K562 (cell line): Measurements from ENCODE around the gene TRIM25. TPM values are rescaled to one million over a fixed set of nuclear protein-coding genes. Genes with fewer than 3 reads are reported as not detected.
A peak's percentile ranks its signal among the peaks of the same experiment; 100 is the strongest.

Source experiments
- C11orf30 ChIP-seq: fragments of 450-650 bp; IDR thresholded peaks from 2 replicates; pipeline ENCODE4 v1.6.1; 2016; ENCODE audit warnings: low read depth, mild to moderate bottlenecking
- HDGF ChIP-seq: fragments of 450-650 bp; IDR thresholded peaks from 2 replicates; pipeline ENCODE4 v1.6.1; 2016
- KLF10 ChIP-seq: fragments of 250-450 bp; sonication (Bioruptor Pico); IDR thresholded peaks from 2 replicates; pipeline ENCODE4 v1.6.1; 2021; ENCODE audit warnings: matching md5 sums
- NR2C1 ChIP-seq, 2 experiments: fragments of 450-650 bp; IDR thresholded peaks; 2 replicates each; pipeline ENCODE4 v1.6.1; 2017; ENCODE audit warnings: mild to moderate bottlenecking in 2 of 2, antibody characterized with exemption in 1 of 2, inconsistent platforms in 1 of 2, missing compliant biosample characterization in 1 of 2, missing genetic modification characterization in 1 of 2
- POLR2B ChIP-seq: fragments of 450-650 bp; IDR thresholded peaks from 2 replicates; pipeline ENCODE4 v1.6.1; 2018; ENCODE audit warnings: low read depth; ENCODE audit not compliant: partially characterized antibody
- ZBED1 ChIP-seq: IDR thresholded peaks from 2 replicates; pipeline ENCODE4 v1.6.1; 2014
- ZNF408 ChIP-seq: fragments of 250-450 bp; sonication (Bioruptor Pico); IDR thresholded peaks from 2 replicates; pipeline ENCODE4 v1.4.0; 2020; ENCODE audit warnings: low read depth, mild to moderate bottlenecking, moderate library complexity
- polyA plus RNA-seq, 8 experiments: library from polyadenylated mRNA; depleted of rRNA in 4 of 8; stranded (reverse) in 5 of 8; unstranded in 3 of 8; fragments of >200 nt; fragmentation: Nextera tagmentation in 2 of 8; fragmentation: Illumina TruSeq in 1 of 8; extraction: Ambion mirVana in 2 of 8; extraction: Trizol in 1 of 8; gene quantifications; 2 replicates each; pipeline versions ENCODE4 v1.2.1 to v1.2.3, GENCODE V29; 2011 to 2014; ENCODE audit warnings: inconsistent platforms in 1 of 8, missing spikeins in 1 of 8
- total RNA-seq, 7 experiments: library from RNA; depleted of rRNA in 6 of 7; stranded (reverse); fragments of >200 nt in 6 of 7; fragmentation: Illumina TruSeq in 2 of 7; extraction: Trizol in 2 of 7; gene quantifications; 2 replicates each; pipeline versions ENCODE4 v1.2.1 to v1.2.3, GENCODE V29; 2011 to 2021; ENCODE audit warnings: low replicate concordance in 1 of 7
- TF ChIP-seq, protein P1 (sequence below): fragments of 450-650 bp; conservative IDR thresholded peaks from 2 replicates; pipeline ENCODE4 v1.6.1; 2016; ENCODE audit warnings: missing genetic modification characterization, low read depth, mild to moderate bottlenecking, control low read depth, missing compliant biosample characterization
- TF ChIP-seq, protein P2 (sequence below): sonication (generic); formaldehyde crosslinking; IDR thresholded peaks from 2 replicates; pipeline ENCODE4 v1.8.0; 2022; ENCODE audit warnings: mild to moderate bottlenecking, missing genetic modification reagents
- TF ChIP-seq, protein P3 (sequence below): sonication (generic); formaldehyde crosslinking; IDR thresholded peaks from 2 replicates; pipeline ENCODE4 v1.8.1; 2022; ENCODE audit warnings: missing genetic modification reagents
- TF ChIP-seq, protein P4 (sequence below): fragments of 450-650 bp; formaldehyde crosslinking; IDR thresholded peaks from 2 replicates; pipeline ENCODE4 v1.4.0; 2020; ENCODE audit warnings: mild to moderate bottlenecking, moderate library complexity
- TF ChIP-seq, protein P5 (sequence below): conservative IDR thresholded peaks from 2 replicates; pipeline ENCODE4 v1.6.1; 2011; ENCODE audit warnings: low read depth, mild to moderate bottlenecking, low read length; ENCODE audit not compliant: control insufficient read depth

Gene TRIM25
- total and polyA plus RNA-seq, 9 of the 15 experiments (the other 6 are each of a cell fraction or from before 2014, with no cell fraction given) = 5.9 to 49.5 (median 24.5) TPM

DNA sequence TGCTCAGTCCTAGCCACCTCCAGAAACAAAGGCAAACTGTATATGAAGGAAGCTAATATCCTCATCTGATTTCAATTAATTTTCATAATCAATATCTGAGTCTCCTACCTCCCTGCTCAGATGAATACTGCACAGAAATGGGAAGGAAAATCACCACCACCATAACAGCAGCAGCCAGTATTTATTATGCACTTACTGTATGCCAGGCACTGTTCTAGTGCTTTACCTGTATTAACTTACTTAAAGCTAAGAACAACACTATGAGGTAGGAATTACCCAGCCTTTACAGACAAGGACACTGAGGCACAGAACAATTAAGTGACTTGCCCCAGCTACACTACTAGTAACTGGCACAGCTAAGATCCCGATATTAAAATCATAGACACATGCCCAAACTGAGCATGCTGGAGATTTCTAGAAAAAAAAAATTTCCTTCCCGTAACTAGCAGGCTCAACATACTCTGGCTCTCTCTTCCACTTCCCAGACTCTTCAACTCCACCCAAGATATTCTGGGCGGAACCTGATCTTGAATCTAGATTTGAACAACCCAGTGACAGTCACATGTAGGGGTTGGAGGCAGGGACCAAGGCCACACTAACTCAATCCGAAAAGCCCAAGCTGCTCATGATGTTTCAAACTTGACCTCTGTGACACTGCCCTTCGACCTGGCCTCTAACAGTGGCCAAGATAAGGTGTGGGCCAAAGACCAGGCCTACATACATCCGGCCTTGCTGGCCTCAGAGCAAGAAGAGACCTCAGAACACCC lies 3.9 kb downstream of the TRIM25 start (continued):
- TF ChIP-seq, protein P1, sequence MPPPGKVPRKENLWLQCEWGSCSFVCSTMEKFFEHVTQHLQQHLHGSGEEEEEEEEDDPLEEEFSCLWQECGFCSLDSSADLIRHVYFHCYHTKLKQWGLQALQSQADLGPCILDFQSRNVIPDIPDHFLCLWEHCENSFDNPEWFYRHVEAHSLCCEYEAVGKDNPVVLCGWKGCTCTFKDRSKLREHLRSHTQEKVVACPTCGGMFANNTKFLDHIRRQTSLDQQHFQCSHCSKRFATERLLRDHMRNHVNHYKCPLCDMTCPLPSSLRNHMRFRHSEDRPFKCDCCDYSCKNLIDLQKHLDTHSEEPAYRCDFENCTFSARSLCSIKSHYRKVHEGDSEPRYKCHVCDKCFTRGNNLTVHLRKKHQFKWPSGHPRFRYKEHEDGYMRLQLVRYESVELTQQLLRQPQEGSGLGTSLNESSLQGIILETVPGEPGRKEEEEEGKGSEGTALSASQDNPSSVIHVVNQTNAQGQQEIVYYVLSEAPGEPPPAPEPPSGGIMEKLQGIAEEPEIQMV (tag) = no peak
- no peak for TF ChIP-seq HDGF
- TF ChIP-seq NR2C1 (IDR thresholded peaks at IDR 0.05) = peak; percentile 95
- peak; percentile 98 for TF ChIP-seq NR2C1 (tag; IDR thresholded peaks at IDR 0.05)
- TF ChIP-seq ZNF408 (CRISPR knock-in tag) = no peak
- TF ChIP-seq, protein P2, sequence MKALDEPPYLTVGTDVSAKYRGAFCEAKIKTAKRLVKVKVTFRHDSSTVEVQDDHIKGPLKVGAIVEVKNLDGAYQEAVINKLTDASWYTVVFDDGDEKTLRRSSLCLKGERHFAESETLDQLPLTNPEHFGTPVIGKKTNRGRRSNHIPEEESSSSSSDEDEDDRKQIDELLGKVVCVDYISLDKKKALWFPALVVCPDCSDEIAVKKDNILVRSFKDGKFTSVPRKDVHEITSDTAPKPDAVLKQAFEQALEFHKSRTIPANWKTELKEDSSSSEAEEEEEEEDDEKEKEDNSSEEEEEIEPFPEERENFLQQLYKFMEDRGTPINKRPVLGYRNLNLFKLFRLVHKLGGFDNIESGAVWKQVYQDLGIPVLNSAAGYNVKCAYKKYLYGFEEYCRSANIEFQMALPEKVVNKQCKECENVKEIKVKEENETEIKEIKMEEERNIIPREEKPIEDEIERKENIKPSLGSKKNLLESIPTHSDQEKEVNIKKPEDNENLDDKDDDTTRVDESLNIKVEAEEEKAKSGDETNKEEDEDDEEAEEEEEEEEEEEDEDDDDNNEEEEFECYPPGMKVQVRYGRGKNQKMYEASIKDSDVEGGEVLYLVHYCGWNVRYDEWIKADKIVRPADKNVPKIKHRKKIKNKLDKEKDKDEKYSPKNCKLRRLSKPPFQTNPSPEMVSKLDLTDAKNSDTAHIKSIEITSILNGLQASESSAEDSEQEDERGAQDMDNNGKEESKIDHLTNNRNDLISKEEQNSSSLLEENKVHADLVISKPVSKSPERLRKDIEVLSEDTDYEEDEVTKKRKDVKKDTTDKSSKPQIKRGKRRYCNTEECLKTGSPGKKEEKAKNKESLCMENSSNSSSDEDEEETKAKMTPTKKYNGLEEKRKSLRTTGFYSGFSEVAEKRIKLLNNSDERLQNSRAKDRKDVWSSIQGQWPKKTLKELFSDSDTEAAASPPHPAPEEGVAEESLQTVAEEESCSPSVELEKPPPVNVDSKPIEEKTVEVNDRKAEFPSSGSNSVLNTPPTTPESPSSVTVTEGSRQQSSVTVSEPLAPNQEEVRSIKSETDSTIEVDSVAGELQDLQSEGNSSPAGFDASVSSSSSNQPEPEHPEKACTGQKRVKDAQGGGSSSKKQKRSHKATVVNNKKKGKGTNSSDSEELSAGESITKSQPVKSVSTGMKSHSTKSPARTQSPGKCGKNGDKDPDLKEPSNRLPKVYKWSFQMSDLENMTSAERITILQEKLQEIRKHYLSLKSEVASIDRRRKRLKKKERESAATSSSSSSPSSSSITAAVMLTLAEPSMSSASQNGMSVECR (CRISPR knock-in tag) = no peak
- no peak for TF ChIP-seq POLR2B
- TF ChIP-seq KLF10 (CRISPR knock-in tag) = no peak
- TF ChIP-seq, protein P3, sequence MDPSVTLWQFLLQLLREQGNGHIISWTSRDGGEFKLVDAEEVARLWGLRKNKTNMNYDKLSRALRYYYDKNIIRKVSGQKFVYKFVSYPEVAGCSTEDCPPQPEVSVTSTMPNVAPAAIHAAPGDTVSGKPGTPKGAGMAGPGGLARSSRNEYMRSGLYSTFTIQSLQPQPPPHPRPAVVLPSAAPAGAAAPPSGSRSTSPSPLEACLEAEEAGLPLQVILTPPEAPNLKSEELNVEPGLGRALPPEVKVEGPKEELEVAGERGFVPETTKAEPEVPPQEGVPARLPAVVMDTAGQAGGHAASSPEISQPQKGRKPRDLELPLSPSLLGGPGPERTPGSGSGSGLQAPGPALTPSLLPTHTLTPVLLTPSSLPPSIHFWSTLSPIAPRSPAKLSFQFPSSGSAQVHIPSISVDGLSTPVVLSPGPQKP (CRISPR knock-in tag) = no peak
- TF ChIP-seq, protein P4, sequence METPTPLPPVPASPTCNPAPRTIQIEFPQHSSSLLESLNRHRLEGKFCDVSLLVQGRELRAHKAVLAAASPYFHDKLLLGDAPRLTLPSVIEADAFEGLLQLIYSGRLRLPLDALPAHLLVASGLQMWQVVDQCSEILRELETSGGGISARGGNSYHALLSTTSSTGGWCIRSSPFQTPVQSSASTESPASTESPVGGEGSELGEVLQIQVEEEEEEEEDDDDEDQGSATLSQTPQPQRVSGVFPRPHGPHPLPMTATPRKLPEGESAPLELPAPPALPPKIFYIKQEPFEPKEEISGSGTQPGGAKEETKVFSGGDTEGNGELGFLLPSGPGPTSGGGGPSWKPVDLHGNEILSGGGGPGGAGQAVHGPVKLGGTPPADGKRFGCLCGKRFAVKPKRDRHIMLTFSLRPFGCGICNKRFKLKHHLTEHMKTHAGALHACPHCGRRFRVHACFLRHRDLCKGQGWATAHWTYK (CRISPR knock-in tag) = peak; percentile 89
- TF ChIP-seq, protein P5, sequence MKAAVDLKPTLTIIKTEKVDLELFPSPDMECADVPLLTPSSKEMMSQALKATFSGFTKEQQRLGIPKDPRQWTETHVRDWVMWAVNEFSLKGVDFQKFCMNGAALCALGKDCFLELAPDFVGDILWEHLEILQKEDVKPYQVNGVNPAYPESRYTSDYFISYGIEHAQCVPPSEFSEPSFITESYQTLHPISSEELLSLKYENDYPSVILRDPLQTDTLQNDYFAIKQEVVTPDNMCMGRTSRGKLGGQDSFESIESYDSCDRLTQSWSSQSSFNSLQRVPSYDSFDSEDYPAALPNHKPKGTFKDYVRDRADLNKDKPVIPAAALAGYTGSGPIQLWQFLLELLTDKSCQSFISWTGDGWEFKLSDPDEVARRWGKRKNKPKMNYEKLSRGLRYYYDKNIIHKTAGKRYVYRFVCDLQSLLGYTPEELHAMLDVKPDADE = no peak
- TF ChIP-seq C11orf30 = no peak
- no peak for TF ChIP-seq ZBED1
